ENCODE data around the gene DCD.

DNA sequence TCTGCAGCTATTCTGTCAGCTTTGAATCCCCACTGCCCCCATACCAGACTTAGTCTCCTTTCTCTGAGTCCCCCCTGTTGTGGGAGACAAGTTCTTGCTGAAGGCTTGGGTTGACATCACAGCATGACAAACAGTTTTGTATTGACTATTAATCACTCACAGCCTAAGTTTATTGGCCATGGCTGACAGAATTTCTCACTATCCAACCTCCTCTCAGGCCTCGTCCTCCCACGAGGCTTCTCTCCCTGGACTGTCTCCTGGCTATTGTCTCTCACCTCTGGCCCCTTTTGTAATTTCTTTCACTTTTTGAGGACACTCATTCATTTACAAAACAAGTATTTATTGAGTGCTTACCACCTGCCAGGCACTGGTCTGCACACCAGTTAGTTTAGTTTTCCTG lies 35.2 kb upstream of the DCD start:
- TF ChIP-seq CTCF (IDR thresholded peaks at IDR 0.05; ENCODE audit: control extremely low read depth in 1 of 3, insufficient read depth in 1 of 3, low read depth in 1 of 3, low read length in 3 of 3) (no peak), SP1 (IDR thresholded peaks at IDR 0.05; ENCODE audit: low read depth, low read length) (no peak), POLR2AphosphoS5 (IDR thresholded peaks at IDR 0.05; ENCODE audit: low read depth, low read length) (no peak), SRF (IDR thresholded peaks at IDR 0.05; ENCODE audit: low read depth, low read length) (no peak), ASH2L (IDR thresholded peaks at IDR 0.05; ENCODE audit: low read length) (no peak), RXRA (IDR thresholded peaks at IDR 0.05; ENCODE audit: insufficient read depth, low read depth, low read length) (no peak), POU5F1 (IDR thresholded peaks at IDR 0.05; ENCODE audit: low read depth, low read length) (no peak), CBX8 (IDR thresholded peaks at IDR 0.05; ENCODE audit: borderline replicate concordance, low read depth, low read length) (no peak)
